CD4-positive, alpha-beta T cell treated with Interleukin-15 for 1 hour (primary cell): ENCODE results near the gene CCNY.
"Not testable (repeated sequence)": the region's sequence is repeated elsewhere in the genome, so short reads cannot be mapped to it uniquely, and the experiment has no call there.

Source experiments
- DNase-seq: peaks from one replicate; pipeline ENCODE4 v3.0.0-alpha.2; 2020

The CCNY gene

DNA sequence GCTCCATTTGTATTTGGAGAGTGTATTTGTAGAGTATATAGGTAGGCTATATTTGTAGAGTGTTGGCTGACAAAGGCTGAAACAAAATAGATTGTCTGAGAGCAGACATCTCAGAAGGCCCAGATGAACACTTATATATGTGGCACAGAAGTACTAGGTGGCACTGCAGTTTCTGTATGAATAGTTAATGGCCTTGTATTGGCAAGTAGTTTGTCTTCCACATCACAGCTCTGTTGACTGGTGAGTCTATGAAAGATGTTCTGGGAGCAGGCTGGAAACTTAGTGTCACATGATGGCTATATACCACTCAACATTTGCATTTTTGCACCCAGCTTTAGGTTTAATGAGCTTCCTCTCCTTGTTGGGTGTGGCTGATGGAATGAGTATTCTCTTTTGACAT lies 51.9 kb downstream of the CCNY start:
- DNase-seq: no peak

GRCh38 chr10:35388682-35389081 lies 52.4 kb downstream of the CCNY start:
- DNase-seq: no peak

DNA sequence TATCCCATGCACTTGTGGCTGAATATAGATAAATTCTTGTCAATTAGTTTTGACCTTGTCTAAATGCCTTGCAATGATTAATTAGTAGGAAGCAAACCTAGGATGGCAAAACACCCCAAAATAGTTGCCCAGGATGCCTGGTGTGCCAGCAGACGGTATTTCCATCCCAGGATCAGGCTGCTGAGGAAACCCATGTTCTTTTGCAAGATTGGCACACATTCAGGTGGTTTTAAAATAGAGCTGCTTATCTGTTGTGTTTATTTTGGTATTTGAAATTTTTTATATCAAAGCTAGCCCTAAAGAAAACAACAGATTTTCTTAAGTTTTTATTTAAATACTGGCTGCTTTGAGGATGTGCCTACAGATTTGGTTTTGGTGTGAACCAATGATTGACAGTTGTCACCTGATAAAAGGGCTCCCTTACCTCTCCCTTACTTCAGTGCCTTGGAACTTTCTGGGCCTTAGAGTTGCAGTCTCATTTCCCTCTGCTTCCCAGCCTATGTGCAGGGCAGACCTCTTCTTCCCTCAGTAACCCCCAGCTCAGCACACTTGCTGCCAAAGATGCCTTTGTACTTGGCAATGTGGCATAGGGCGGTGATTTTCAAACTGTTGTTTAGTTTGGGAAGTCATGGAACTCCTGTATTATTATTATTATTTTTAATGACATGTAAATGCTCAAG lies 54.0 kb downstream of the CCNY start:
- no peak for DNase-seq

GRCh38 chr10:35390843-35391152 lies 54.5 kb downstream of the CCNY start:
- no peak for DNase-seq

- no peak for DNase-seq
These were observed 55.0 kb downstream of the CCNY start for GRCh38 chr10:35391153-35391953.

- DNase-seq: no peak
These were observed 55.6 kb downstream of the CCNY start for GRCh38 chr10:35391954-35392262.

- no peak for DNase-seq
These were observed 56.3 kb downstream of the CCNY start for GRCh38 chr10:35392482-35393228.

GRCh38 chr10:35394411-35394851 lies 58.1 kb downstream of the CCNY start:
- DNase-seq: no peak

DNA sequence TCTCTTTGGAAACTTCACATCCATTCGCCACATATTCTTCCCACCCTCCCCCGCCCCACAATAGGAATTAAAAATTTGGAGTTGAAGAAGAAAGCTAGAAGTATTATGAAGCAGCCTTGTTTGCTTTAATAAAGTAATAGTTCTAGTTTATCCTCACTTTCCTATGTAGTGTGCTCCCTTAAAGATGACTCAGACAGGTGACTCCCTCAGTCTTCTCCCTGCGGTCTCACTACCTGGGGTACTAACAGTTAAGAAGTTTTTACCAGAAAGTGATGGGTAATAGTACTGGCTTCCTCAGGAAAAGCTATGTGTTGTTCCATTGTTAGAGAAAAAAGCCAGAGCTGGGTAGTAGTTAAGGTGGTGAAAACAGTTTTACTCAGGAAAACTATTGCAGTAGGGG lies 58.6 kb downstream of the CCNY start:
- DNase-seq: no peak

DNA sequence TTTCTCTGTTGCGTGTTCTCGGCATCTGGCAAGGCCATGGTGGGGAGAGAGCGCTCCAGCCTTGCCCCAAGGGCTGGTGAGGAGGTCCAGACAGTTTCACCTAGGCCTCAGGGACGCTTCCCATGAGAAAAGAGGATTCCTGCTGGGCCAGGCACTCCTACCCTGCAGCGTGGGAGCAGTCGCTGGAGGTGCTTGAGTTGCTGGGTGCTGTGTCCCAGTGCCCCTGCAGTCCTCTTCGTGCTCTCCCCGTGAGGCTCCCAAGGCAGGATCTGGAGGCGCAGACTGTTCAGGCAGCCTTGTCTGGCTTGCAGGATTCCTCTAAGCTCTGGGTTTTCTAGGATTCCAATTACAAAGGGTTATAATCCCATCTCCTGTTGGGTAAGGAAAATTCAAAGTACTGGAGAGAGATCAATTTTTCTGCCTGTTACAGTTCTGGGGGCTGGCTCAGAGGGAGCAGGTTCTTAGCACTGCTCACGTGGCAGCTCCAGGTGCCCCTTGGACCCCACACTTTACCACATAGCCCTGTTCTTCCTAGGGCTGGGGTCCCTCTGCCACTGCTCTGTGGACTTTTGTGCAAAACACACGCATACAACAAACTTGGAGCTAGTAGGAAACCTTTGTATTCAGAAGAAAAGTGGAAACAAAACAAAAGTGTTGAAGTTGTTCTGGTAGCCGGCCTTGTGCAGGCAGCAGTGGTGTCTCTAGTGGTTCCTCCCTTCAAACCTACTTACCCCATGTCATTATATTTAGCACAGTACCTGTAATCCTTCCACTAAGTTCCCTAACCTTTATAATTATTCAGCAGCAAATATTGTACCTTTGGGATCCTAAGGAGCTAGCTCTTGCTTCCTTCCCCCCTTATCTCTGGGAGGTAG lies 60.5 kb downstream of the CCNY start:
- DNase-seq: no peak

- DNase-seq: no peak
These were observed 61.6 kb downstream of the CCNY start for GRCh38 chr10:35397953-35398352.

DNA sequence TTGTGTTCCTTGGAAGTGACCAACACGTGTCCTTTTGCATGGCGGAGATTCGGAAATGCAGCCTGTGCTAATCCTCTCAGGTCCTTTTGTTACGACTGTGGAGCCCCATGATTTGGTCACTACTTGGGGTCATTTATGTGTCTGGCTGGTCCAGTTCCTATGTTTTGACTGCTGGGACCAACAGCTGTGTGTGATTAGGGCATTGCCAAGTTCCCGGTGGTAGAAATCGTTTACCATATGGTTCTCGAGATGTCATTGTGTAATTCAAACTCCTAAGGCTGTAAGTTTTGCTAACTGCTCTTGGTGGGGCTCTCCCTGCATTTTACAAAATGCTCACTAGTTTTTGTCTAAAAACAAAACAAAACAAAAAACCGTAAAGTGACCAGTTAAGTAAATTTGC lies 62.0 kb downstream of the CCNY start:
- DNase-seq: no peak

DNA sequence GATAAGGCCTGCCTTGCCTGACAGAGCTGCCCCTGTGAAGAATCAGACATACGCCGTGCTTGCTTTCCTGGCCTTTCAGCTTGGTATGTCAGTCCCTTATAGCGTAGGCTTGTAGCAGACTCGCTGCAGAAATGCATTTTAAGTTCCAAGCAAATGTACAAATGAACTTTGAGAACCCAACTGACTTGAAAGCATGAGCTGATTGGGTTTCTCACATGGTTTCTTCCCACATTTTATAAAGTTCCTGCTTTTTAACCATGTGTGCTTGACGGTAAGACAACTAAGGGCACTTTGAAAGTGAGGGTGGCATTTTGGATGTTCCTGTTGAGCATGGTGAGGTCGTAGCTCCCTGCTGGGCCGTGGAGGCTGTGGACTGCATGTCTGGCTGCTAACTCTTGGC lies 62.6 kb downstream of the CCNY start:
- no peak for DNase-seq

- no peak for DNase-seq
These were observed 63.2 kb downstream of the CCNY start for GRCh38 chr10:35399414-35400009.

DNA sequence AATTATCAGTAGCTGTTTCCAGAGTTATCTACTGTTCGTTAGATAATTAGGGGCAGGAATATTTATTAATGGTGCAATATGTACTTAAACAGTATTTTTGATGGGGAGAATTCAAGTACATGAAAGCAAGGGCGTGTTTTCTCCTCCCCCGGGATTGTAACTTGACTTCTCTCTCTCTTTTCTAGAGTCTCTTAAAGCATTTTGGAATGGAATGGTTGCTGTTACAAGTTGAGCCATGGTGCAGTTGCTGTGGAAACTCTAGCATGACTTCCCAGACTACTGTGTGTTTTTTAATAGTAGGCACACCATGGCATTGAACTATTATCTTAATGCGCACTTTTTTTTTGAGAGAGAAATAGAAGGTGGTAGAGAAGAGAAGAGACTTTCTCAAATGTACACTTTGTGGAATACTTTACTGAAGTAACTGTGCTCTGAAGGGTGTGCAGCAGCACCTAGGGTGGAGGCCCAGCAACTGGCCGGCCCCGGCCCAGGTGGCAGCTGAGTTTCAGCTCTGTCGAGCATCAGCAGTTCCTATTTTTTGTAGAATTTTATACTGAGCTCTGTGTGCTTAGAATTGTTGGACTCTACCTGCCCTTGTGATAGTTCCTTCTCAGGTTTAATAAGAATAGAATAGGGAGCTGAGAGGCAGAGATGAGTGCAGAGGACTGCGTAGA lies 64.4 kb downstream of the CCNY start:
- DNase-seq: no peak

- not testable (repeated sequence) for DNase-seq
These were observed 67.2 kb downstream of the CCNY start for GRCh38 chr10:35403491-35403890.

DNA sequence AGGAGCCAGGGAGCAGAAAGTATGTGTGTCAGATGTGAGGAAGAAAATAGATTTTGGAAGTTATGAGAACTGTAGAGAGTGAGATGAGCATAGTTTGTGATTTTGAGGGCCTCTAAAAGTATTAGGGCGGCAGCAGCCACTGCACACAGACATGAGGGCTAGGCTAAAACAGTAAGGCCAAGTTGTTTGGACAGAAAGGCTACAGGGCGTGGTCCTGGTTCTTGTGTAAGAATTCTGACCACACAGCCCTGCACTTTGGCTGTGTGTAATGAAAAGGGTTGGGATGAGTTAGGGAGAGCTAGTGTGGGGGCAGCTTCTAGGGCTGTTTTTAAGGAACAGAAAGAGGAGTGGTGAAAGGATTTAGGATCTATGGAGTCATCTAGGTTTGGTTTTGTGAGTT lies 67.8 kb downstream of the CCNY start:
- DNase-seq: not testable (repeated sequence)

GRCh38 chr10:35406003-35406630 lies 69.8 kb downstream of the CCNY start:
- DNase-seq: not testable (repeated sequence)

DNA sequence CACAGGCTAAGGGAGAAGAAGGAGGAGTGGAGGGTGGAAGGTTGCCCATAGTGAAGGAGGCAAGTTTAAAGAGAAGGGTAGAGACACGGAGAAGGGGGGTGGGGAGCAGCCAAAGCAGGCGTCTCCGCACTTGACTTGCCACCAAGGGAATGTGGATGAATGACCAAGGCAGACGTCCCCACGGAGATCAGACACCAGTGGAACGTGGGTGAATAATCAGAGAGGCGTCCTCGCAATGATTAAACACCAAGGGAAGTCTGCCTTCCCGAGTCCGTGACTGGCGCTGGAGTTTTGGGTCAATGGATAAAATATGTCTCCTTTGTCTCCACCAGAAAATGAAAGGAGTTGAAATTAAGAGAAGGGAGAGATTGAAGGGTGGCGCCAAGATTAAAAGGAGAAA lies 71.4 kb downstream of the CCNY start:
- not testable (repeated sequence) for DNase-seq

GRCh38 chr10:35409094-35409582 lies 72.8 kb downstream of the CCNY start:
- no peak for DNase-seq

- DNase-seq: no peak
These were observed 73.5 kb downstream of the CCNY start for GRCh38 chr10:35409808-35410207.
